WTC11 (cell line): ENCODE data around the gene OPRM1.

Source experiments
- ARID4B ChIP-seq: sonication (generic); formaldehyde crosslinking; IDR thresholded peaks from 2 replicates; pipeline ENCODE4 v1.8.0; 2023; ENCODE audit warnings: missing genetic modification reagents, mild to moderate bottlenecking, borderline replicate concordance
- CTCF ChIP-seq: fragments of 200-600 bp; IDR thresholded peaks from 2 replicates; pipeline ENCODE4 v1.8.0; 2022; ENCODE audit warnings: antibody characterized with exemption
- SP1 ChIP-seq: sonication (generic); formaldehyde crosslinking; conservative IDR thresholded peaks from 2 replicates; pipeline ENCODE4 v1.8.1; 2022; ENCODE audit warnings: missing genetic modification reagents
- ZNF671 ChIP-seq: fragments of 250-450 bp; sonication (Bioruptor Pico); IDR thresholded peaks from 2 replicates; pipeline ENCODE4 v1.8.0; 2021; ENCODE audit warnings: mild to moderate bottlenecking
- TF ChIP-seq, protein P1 (sequence below): sonication (generic); formaldehyde crosslinking; IDR thresholded peaks from 2 replicates; pipeline ENCODE4 v1.8.0; 2022; ENCODE audit warnings: missing genetic modification reagents
- TF ChIP-seq, protein P2 (sequence below): sonication (generic); formaldehyde crosslinking; IDR thresholded peaks from 2 replicates; pipeline ENCODE4 v1.8.1; 2022; ENCODE audit warnings: mild to moderate bottlenecking, missing genetic modification reagents, moderate library complexity, borderline replicate concordance

GRCh38 chr6:154202339-154202738 is 163.3 kb downstream of the OPRM1 start:
- no peak for TF ChIP-seq ZNF671 (CRISPR knock-in tag)
- TF ChIP-seq CTCF = no peak
- TF ChIP-seq, protein P1, sequence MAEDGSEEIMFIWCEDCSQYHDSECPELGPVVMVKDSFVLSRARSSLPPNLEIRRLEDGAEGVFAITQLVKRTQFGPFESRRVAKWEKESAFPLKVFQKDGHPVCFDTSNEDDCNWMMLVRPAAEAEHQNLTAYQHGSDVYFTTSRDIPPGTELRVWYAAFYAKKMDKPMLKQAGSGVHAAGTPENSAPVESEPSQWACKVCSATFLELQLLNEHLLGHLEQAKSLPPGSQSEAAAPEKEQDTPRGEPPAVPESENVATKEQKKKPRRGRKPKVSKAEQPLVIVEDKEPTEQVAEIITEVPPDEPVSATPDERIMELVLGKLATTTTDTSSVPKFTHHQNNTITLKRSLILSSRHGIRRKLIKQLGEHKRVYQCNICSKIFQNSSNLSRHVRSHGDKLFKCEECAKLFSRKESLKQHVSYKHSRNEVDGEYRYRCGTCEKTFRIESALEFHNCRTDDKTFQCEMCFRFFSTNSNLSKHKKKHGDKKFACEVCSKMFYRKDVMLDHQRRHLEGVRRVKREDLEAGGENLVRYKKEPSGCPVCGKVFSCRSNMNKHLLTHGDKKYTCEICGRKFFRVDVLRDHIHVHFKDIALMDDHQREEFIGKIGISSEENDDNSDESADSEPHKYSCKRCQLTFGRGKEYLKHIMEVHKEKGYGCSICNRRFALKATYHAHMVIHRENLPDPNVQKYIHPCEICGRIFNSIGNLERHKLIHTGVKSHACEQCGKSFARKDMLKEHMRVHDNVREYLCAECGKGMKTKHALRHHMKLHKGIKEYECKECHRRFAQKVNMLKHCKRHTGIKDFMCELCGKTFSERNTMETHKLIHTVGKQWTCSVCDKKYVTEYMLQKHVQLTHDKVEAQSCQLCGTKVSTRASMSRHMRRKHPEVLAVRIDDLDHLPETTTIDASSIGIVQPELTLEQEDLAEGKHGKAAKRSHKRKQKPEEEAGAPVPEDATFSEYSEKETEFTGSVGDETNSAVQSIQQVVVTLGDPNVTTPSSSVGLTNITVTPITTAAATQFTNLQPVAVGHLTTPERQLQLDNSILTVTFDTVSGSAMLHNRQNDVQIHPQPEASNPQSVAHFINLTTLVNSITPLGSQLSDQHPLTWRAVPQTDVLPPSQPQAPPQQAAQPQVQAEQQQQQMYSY (CRISPR knock-in tag) = no peak
- TF ChIP-seq SP1 (CRISPR knock-in tag) = no peak
- no peak for TF ChIP-seq ARID4B (CRISPR knock-in tag)
- TF ChIP-seq, protein P2, sequence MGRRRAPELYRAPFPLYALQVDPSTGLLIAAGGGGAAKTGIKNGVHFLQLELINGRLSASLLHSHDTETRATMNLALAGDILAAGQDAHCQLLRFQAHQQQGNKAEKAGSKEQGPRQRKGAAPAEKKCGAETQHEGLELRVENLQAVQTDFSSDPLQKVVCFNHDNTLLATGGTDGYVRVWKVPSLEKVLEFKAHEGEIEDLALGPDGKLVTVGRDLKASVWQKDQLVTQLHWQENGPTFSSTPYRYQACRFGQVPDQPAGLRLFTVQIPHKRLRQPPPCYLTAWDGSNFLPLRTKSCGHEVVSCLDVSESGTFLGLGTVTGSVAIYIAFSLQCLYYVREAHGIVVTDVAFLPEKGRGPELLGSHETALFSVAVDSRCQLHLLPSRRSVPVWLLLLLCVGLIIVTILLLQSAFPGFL (CRISPR knock-in tag) = no peak
